Posterior cingulate gyrus (tissue), 11 donors: ENCODE measurements around the gene KCNMA1.

Experiments used
- DNase-seq, 10 donors: peaks; one replicate each; pipeline versions ENCODE4 v3.0.0 to v3.0.0-alpha.2; 2020 to 2021; ENCODE audit warnings: mixed read lengths in 3 of 10
- intact Hi-C: fragments of 100-400 bp; cut with DNase I; formaldehyde crosslinking; loops from one replicate; pipeline ENCODE4 v1.15.1; 2023

The KCNMA1 gene

DNA sequence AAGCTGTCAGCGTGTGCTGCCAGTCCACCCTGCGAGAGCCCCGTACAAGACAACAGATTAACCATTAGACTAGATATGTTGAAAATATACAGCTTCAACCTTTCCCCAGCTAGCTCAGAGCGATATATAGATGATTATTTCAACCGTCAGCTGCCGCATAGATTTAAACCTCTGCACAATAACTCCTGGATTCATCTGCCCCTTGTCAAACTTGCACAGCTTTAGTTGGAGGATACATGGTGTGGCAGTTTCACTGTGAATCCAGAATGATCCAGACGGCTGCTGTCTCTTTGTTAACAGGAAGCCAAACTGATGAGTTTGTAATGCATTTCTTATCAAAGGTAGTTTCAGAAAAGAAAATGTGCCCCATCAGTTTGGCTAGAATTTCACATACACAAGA, 659.7 kb downstream of the KCNMA1 start:
- intact Hi-C loops, result no loop called here
- no peak for DNase-seq

DNA sequence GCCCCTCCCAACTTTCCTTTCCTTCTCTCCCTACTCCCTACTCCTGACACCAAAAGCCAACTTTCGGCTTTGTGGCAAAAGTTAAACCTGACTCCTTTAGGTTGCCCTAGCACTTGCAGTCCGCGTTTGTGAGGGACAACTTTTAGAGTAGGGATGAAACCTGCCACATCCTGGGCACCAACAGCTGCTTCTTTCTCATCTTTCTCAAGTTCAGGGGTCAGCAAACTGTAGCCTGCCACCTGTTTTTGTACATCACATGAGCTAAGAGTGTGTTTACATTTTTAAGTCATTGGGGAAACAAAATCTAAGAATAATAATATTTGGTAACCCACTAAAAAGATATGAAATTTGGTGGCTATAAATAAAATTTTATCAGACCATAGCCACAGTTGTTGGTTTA, 660.6 kb downstream of the KCNMA1 start:
- no peak for DNase-seq
- intact Hi-C loops, result no loop called here

DNA sequence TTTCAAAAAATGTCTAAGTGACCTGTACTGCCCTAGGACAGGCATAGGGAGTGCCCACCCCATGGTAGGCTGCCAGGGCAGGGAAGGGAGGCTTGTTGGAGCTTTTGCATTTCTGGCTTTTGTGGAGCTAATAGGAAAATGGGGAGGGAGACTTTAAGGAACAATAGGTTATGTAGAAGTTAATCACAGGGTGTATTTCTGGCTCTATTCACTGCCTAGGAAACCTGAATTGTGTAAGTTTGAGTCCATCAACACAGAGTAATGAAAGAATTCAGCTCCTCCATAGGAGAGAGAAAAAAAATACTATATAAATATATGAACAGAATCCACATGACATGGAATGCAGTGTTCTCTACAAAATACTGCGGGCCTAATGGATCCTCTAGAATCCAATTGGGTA, 661.5 kb downstream of the KCNMA1 start:
- intact Hi-C loops, result no loop called here
- no peak for DNase-seq

DNA sequence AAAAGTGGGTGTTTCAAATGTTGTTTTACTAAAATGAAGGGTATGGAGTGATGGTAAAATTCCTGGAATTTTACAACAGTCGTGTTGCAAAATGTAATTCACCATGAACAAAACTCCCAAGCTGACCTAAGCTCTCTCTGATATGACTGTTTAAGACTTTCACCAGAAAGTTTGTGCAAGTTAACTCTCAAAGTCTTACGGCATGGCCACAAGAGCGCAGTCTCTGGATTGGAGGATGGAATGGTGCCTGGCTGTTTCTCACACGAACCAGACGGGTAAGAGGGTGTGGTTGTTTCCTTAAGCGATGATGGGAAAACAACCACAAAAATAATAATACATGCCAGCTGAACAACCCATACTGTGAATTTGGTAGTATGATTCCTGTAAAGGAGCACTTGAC, 662.5 kb downstream of the KCNMA1 start:
- intact Hi-C loops, result no loop called here
- DNase-seq, result no peak

DNA sequence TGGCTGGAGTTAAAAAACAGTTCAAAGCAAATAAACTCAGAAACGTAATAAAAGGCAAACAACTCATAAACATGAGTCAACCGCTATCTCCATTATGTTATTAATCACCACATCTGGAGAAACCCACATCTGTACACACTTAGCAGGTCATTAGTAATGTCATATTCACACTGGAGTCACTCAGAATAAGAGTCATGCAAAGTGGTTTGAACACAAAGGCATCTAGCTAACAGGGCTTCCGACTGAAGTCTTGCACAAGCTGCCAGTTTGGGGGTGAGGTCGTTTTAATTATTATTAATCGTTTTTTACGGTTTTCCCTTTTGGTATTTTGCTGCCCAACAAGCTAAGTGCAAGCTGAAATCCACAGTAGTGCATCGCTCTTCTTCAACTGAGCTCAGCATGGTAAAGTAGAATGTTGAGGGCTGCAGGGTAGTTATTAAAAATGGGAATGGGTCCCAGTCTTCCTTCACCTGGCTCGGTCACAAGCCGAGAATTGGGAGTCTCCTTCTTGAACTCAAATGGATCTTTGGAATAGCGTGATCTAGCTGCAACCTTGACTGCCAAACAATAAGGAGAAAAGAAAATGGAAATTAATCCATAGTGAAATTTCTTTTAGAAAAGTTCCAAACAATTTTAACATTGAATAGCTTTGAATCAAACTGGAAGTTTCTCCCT, 663.5 kb downstream of the KCNMA1 start:
- no peak for DNase-seq
- intact Hi-C loops, result no loop called here

DNA sequence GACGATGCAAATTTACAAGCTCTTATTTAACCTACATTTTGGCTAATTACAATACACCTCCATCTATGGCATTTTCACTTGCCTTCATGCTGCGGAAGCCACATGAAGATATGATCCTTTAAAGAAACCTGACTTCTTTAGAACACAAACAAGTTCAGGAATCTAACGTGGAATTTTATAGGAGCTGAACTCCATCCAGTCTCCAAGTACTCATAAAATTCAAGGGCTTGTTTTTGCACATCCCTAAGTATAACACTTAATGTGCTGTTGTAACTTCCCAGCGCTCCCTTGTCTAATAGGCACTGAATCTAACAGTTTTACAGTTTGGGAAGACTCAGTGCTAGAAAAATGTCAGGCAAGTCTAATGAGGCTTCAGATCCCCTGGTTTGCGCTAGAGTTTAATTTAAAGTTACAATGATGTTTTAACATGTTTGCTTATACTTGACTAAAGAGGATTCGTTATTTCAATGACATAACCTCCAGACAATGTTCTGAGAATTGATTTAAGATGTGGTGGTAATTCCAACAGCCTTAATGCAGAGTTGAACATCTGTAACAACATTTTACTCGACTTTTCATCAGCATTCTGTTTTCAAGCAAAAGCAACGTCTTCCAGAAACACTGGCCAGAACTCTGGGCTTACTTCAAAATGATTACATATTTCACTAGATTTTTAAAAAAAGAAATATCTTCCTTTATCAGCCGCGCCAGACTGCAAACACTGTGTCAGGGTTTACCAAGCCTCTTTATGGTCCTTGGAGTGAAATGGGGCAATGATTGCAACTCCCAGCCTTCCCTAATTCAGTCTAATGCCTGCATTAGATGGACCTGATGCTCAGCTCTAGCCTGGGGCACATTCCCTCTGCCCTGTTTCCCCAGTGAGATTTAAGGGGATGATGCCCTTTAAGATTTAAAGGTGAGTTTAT, 664.3 kb downstream of the KCNMA1 start:
- DNase-seq, result no peak
- intact Hi-C loops, result no loop called here

DNA sequence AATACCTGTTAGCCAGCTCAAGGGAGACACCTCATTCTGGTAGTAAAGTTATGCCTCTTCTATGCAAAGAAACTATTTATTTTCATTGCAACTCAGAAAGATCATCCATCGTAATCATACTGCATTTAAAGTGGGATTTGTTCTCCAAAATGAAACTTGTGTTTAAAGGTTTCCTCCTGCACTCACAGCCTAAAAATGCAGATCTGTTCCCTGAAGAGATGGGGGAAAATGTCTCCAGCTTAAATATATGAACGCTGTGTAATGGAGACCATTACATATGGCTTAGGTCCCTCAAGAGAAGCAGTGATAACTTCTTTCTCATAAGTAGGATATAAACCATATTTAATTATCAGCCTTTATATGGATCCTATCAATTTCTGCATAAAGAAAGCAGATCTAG, 665.1 kb downstream of the KCNMA1 start:
- DNase-seq, result no peak
- intact Hi-C loops, result no loop called here

DNA sequence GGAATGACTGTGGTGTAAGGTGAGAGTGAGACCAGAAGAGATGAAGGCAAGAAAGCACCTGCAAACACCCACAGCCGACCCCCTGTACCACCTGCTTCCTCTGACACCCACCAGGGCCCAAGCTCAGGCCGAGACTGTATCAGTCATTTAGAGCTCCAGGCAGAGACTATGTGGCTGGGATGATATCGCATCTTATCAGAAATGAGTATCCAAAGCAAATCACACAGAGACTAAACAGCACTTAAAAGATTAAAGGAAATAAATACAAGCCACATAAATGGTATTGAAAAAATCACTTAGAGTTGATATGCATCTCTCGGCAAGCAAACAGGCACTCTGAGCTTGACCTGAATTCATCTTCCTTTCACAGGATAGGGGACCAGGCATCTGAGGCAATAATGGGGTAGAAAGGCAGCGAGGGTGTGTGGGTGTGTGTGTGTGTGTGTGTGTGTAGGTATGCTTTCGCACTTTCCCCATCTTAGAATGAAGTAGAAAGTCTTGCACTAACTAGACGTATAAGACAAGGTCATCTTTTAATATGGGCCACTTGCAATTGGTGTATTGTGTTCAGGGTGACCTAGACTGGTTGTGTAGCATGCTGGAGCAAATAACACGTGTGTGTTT, 665.9 kb downstream of the KCNMA1 start:
- intact Hi-C loops, result no loop called here
- DNase-seq, result no peak

DNA sequence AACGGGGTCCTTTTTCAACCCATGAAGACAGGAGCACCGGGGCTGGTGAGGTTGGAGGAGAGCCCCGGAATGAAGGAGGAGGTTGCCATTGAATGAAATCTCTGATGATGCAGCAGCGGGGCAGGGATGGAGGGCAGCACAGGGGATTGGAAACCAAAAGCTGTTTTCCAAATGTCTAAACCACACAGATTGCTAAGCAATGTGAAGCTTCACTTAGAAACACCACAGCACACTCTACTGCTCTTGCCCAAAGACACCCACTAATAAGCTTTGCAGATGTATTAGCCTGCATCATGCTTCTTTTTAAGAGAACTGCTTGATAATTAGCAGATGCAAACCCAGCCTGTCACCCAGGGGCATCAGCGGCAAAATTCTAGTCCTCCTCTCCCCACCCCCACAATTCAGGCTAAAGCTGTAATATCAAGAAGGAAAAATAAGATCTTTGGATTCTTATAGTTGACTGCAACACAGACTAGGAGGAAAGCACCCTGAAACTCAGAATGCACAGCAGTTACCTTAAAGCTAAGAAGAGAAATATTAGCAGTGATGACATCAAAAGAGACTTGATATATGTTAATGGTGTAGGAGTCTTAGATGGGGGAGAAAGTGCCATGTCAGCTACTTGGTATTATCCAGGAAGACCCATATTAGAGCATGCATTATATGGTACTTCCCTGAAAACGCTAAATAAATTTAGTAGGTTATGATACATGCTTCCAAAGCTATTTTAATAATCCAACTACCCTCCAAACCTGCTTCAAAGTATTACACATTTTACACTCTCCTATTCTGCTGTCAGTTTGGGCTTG, 666.7 kb downstream of the KCNMA1 start:
- intact Hi-C loops, result no loop called here
- DNase-seq, result no peak

DNA sequence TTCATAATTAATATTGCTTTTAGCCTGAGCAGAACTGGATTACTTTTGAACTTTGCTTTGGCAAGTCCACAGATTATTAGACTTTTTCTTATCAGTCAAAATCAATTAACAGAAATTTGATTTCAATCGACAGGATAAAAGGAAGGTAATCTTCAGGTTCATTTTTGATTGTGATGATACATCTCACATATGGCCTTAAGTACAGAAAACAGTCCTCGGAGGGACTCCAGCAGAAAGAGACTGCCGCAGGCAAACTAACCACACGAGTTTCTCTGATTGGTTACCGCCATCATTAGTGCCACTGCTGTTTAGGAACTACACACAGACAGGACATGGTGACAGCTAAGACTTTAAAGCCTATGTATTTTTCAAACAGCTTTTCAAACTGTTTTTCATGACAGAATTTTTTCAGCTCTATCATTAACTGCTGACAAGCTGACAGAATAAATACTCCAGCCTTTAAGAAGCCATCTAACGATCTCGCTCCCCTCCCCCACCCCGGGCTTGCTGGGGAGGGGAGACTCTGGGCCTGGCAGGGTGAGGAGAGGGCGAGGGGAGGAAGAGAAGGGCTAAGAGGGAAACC, 668.2 kb downstream of the KCNMA1 start:
- intact Hi-C loops, result no loop called here
- no peak for DNase-seq

DNA sequence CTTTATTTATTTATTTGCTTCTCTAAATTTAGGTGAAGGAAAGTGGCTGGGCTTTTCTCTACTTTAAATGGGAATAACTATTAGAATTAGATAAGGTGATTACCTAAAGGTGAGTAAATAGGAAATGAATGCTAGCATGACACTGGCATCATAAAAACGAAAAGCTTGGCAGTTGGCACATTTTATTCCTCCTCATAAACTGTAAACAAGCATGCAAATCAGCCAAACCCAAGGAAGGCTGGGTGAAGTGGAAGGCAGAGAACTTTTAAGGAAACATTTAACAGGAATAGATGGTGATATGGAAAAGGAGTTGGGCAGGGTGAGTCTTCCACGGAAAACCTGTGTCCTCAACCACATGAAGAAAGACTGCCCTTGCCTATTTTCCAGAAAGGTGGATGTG, 669.1 kb downstream of the KCNMA1 start:
- intact Hi-C loops, result no loop called here
- DNase-seq, result no peak

DNA sequence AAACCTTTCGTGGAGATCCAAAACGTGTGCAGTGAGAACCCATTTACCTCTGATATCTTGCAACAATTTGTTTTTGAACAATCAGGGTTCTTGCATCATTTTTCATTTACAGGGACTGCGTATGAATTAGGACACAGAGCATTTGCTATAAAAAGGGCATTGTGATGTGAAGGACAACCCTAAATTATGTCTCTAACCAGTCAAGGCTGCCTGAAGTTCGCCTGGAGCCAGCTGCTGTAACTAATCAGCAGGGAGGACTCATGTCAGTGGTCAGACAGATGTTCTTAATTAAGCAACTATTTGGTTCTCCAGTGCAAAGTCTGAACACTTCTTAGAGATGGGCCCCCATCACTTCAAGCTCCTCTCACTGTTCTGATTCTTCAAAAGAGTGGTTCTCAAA, 674.8 kb downstream of the KCNMA1 start:
- intact Hi-C loops, result no loop called here
- no peak for DNase-seq

DNA sequence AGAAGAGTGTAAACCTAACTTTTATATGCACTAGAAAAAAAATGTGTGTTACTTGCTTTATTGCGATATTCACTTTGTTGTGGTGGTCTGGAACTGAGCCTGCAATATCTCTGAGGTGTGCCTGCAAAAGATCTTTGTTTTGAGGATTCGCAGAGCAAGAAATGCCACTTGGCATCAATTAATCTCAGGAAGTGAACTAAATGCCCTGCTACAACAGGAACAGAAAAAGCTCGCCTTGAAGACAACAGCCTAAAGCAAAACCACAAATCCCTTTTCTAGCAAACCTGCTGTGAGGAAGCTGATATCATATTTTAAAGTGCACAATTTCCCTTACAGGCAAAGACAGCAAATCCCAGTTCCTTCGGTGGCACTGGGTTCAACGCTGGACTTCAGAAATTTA, 675.8 kb downstream of the KCNMA1 start:
- no peak for DNase-seq
- intact Hi-C loops, result no loop called here

DNA sequence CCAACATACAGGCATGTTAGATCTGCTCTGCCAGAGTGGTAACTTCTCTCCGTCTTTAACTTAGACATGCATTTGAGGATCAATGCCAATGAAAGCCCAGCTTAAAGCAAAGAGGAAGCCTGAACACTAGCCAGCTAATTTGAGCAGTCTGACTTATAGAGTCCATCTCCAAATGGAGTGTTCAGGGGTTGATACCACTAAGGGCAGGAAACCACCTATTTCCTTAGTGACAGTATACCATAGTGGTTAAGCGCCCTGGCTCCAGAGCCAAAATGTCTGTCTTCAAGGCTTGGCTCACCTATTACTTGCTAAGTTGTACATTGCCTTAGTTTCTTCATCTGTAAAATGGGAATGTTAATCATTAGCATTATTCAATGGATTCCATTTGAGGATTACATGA, 678.5 kb downstream of the KCNMA1 start:
- intact Hi-C loops, result no loop called here
- no peak for DNase-seq

DNA sequence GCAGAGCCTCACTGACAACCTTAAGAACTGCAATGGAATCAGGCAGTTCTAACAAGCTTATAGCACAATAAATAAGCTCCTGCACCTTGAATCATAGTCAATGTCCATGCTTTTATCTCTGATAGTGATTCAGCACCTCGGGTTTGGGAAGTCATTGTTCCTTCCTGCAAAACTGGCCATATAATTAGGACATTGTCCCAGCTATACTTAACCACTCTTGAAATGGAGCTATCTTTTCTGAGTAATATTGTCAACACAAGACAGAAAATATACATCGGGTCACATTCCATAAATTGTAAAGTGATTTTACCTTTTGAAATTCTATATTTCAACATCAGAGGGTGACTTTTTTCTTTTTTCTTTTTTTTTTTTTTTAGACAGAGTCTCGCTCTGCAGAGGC, 682.8 kb downstream of the KCNMA1 start:
- intact Hi-C loops, result no loop called here

DNA sequence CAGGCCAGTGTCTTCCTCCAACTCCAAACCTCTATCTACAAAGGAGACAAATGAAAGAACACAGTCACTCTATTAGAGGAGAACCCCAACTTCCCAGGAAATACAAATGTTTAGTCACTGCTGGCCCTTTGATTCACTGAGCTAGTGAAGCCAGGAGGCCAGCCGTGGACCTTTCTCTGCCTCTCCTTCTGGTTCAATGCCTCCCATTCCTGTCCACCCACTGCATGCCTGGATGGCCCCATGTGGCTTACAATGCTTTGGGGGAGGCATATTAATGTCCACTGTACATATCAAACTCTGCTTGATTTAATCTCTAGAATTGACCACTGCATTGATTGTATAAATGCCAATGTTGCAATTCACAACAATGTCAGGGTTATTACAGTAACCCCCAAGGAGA, 687.3 kb downstream of the KCNMA1 start:
- intact Hi-C loops, result no loop called here
- DNase-seq, result no peak

More for the DNA sequence above, 682.8 kb downstream of the KCNMA1 start:
- DNase-seq, result no peak

DNA sequence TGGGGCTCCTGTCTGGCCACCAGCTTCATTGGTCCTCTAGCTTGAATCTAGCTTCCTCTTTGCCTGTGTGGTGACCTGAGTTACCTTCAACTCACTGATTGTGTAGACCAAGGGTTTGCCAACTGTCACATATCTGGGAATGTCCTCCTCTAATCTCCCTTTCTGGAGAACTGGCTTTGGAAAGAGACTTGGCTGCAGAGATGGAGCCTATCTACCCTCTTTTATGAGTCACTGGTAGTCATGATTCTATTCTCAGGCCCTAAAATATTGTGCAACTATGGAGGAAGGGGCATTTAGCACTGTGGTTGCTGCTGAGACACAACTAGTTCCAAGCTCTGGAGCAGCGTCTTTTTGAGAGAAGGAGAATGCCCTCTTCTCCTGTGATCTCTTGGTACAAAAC, 691.3 kb downstream of the KCNMA1 start:
- intact Hi-C loops, result no loop called here
- DNase-seq, result no peak

DNA sequence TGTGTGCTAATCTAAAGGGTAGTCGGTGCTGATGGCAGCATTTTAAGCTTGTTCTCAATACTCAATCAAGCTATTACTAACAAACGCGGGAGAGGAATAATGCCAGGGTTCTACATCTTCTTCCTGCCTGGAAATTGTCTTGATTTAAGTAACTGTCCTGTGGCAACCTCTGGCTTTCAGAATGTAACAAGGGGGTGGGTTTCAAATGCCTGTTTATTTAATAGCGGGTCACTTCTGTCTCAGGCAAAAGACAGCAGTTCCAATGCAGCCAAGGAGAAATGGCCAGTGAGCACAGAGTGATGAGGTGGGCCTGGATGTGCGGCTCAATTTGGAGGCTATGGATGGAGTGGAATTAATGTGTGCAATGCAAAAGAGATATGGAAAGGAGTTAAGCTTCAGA, 692.4 kb downstream of the KCNMA1 start:
- intact Hi-C loops, result no loop called here
- DNase-seq, result no peak

DNA sequence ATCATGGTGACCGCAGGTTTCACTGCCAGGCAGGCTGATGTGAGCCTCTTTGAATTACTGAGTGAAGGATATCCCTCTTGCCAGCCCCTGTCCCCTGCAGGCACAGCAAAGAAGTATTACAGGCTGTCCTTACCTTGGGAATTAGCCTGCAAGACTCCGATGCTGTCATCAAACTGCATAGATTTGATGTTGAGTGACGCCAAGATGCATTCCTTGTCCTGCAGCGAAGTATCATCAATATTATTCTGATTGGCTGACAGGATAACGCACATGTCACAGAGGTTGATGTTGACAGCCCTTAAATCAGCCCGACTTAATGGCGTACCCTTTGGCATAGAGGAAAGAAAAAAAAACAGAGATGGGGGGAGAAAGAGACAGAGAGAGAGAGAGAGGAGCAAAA, 693.0 kb downstream of the KCNMA1 start:
- intact Hi-C loops, result no loop called here
- no peak for DNase-seq

DNA sequence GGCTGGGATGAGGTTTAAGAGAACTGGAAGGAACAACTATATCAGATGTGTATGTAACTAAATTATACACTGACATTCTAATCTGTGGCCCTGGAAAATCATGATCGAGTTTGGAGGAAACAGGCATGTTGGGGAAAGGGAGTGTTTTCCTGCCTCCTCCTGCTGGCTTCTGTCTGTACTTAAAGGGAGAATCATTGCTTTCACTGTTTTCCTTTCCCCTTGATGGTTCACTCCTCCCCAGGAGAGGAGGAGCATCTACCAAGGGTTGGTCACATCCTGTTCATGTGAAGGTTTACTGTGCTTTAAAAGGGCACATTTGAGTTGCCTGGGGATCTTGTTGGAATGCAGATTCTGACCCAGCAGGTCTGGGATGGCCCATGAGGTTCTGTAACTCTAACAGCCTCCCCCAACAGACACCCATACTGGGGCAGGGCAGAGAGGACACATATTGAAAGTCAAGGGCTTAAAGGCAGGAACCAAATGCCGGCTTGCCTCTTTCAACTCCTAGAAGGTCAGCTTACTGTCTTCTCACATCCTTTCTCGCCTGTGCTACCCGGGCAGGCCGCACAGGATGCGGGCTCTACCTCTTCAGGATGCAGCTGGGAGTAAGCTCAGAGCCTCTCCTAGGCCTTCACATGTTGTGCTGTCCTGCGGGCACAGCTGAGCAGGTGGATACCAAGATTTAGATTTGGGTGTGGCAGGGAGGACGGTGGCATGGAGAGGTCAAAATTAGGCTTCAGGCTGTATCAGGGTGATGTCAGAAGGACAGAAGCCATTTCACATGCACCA, 694.8 kb downstream of the KCNMA1 start:
- no peak for DNase-seq
- intact Hi-C loops, result no loop called here
